ENCODE data around the gene ARHGEF37.
"Not testable (repeated sequence)": the region's sequence is repeated elsewhere in the genome, so short reads cannot be mapped to it uniquely, and the experiment has no call there.

ARHGEF37 gene

DNA sequence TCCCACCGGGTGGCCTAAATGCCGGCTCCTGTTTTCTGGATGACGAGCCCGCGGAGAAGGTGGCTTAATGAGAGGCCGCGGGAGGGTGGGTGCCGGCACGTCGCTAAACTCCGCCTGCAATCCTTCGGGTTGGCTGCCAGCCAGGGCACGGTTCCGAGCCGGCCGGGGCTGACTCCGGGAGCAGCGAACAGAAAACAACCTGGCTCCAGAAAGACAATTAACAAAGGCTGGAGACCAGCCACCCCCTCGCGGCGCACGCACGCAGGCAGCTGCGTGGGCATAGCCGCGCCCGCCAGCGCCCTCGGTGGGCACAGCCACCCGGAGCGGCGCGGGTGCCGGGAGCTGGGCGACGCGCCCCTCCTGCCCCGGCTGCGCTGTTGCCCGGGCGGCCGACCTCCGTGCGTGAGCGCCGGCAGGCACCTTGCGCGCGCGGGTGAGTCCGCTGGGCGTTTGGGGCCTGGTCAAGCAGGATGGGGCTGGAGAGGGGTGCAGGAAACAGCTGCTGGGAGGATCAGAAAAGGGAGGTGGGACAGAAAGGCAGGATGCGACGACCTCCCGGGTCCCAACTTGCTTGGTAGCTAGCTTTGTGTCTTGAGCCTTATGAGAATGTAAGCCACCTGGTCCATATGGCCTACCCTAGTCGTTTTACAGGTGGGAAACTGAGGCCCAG lies at the start of gene ARHGEF37:
Gene ARHGEF37 (plus strand): TSS at position 307 of the 670 bp plus-strand sequence. CDS start 16,272 bp downstream, outside the sequence.
- DNase-seq = peak; percentile 49

DNA sequence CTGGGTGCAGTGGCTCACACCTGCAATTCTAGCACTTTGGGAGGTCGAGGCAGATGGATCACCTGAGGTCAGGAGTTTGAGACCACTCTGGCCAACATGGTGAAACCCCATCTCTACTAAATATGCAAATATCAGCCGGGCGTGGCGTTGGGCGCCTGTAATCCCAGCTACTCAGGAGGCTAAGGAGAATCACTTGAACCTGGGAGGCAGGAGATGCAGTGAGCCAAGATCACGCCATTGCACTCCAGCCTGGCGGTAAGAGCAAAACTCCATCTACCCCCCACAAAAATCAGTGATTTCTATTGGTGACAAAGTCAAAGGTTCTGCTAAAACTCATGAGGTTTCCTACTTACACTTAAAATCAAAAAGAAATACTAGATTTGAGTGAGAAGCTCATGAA lies 48.9 kb upstream of the ARHGEF37 start:
- no peak for DNase-seq

DNA sequence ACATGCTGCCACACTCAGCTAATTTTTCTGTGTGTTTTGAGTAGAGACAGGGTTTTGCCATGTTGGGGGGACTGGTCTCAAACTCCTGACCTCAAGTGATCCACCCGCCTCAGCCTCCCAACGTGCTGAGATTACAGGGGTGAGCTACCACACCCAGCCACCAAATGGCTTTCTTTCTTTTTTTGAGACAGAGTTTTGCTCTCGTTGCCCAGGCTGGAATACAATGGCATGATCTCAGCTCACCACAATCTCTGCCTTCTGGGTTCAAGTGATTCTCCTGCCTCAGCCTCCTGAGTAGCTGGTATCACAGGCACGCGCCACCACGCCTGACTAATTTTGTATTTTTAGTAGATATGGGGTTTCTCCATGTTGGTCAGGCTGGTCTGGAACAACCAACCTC lies 45.5 kb upstream of the ARHGEF37 start:
- not testable (repeated sequence) for DNase-seq

DNA sequence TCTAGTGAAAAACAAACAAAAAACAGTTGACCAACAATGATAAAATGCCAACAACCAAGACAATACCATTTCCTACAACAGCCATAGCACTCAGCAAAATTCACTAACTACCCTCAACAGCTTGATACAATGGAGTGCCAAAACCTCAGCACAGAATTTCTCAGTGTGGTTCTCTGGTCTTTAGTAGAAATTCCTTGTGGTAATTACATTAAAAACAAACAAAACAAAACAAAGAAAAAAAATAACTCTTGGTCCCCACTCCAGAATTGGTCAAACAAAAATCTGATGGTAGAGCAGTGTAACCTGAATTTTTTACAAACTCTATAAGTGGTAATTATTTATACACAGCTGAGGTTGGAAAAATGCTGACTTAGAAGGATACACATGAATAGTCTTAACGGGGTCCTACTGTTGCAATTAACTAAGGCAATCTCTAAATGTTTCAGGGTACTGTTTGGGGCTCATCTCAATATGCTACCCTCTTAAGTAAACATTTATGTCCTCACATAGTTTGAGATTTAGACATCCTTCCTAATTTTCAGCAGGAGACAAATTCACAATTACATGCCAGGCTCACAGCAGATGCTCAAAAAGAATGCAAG lies 43.8 kb upstream of the ARHGEF37 start:
- no peak for DNase-seq

DNA sequence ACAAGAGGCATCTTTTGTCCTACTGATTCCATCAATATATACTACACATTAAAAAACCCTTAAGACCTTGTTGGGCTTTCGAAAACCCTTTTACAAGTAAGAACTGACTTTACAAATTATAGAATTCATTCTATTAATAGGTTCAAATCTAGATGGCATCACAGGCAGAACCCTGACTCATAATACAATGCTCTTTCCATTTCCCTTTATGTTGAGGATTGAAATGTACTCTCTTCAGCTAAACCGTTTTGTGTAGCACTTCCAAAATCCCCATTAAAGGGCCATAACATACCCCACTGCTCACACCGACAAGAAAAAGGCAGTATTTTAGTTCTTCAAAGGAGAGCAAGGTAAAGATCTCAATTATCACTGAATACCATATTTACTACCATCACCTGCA lies 41.2 kb upstream of the ARHGEF37 start:
- DNase-seq = no peak

GRCh38 chr5:149541893-149542292 lies 39.4 kb upstream of the ARHGEF37 start:
- no peak for DNase-seq

- no peak for DNase-seq
Observed at GRCh38 chr5:149543361-149544027, 37.8 kb upstream of the ARHGEF37 start.

- no peak for DNase-seq
Observed at GRCh38 chr5:149544028-149544420, 37.3 kb upstream of the ARHGEF37 start.

DNA sequence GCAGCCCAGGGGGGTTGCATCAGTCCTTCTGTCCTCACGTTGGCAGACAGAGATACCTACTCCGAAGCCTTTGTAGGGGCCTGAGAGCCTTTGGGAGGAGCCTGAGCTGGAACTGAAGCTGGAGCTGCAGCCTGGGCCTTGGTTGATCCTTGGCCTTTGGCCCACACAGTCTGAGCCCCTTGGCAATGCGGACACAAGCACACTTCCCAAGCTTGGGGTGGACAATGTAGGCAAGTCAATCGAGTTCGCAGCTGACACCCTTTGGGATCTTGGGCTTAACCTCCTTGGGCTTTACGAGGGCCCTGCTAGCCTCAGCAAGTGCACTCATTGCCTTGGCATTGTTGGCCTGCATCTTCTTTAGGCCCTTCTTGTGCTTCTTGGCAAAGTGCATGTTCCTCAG lies 36.0 kb upstream of the ARHGEF37 start:
- no peak for DNase-seq

GRCh38 chr5:149546974-149547373 lies 34.3 kb upstream of the ARHGEF37 start:
- peak; percentile 16 for DNase-seq

DNA sequence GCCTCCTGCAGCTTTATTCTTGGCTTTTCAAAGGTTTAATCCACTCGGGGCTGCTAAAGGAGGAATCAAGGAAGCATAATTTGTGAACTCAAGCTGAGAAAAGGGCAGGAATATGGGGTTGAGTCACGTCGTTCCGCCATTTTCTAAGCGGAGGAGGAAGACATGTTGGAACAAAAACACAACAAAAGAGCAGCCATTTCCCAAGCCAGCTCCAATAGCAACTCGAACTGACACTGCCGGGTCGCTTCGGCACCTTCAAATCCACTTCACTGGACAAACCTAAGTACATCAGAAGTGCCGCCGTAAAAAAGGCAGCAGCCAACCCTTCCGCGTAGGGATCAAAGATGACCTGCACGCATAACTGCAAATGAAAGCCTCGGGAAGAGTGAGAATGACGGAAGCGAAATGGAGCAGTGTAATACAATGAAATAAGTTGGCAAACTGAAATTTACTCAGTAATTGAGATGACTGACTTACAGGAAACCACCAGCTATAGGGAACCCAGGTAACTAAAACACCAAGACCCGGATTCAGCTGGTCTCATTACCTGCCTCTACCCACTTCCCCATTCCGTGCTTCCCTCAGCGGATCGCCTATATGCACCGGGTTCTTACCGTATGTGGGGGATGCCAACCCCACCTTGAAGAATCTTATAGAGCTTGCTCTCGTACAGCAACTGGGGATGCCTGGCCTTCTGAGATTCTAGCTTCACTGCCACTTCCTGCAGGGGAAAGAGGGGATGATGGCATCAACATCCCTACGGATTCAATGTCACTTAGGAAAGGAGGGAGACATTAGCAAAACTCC lies 31.6 kb upstream of the ARHGEF37 start:
- DNase-seq = peak; percentile 20

- DNase-seq = no peak
Observed at GRCh38 chr5:149550268-149550583, 31.1 kb upstream of the ARHGEF37 start.

DNA sequence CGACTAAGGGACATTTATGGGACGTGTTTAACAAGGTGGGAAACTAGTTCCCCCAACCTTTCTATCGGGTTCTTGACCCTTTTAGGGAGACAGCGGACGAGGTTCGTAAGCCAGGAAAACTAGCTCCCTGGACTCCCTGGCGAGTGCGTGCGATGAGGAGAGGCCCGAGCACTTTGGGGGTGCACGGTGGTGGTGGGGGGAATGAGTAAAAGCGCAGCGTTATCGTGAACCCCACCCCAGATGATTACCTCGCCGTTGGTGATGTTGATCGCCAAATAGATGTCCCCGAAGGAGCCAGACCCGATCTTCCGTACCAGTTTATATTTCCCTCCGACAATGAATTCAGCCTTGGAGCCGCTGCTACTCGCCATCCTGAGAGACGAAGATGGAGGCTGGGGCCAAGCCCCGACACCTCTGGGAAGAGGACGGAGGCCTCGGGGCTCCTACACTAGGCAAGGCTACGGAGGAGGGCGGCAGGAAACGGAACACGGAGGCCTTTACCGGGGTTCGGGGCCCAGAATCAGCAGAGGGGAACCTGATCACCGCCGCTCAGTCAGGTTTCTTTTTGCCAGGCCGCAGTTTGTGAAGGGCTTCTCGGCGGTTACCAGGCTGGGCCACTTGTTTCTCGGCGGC lies 30.6 kb upstream of the ARHGEF37 start:
- DNase-seq = no peak

GRCh38 chr5:149551227-149552037 lies 29.9 kb upstream of the ARHGEF37 start, which contains the start of gene CSNK1A1:
Gene CSNK1A1 (minus strand): TSS chr5:149551439. CDS start chr5:149550964, 475 bp downstream.
- DNase-seq = peak; percentile 92

DNA sequence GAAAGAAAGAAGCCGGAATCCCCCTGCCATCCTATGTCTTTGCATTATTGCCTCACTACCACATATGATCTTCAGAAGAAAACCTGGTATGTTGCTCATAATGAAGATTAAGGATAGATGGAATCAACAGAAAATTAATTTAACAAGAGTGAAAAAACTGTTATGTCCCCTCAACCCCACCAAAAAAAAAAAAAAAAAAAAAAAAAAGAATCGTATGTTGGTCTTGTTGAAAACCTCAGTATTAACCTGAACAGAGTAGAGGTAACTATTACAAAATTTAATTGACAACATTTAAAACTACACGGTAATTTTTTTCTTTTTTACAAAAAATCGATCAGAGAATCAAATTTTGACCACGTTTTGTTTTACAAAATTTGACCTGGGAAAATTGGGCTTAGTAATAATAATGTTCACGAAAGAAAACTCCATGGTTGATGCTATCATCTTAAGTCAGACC lies 29.2 kb upstream of the ARHGEF37 start:
- DNase-seq = no peak

DNA sequence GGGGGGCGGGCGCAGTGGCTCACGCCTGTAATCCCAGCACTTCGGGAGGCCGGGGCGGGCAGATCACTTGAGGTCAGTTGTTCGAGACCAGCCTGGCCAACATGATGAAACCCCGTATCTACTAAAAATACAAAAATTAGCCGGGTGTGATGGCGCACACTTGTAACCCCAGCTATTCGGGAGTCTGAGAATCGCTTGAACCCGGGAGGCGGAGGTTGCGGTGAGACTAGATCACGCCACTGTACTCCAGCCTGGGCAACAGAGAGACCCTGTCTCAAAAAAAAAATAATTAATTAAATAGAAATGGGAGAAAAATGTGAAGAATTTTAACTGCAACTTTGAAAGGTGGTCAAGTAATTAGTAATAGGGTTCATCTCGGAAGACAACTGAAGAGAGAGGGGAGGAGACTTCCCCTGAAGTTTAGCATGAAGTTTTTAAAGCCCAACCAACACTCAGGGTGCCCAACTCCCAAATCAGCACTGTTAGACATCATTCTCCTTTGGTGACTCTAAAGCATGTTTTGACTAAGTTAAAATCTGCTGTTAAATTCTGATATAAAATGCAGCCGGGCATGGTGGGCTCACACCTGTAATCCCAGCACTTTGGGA lies 28.6 kb upstream of the ARHGEF37 start:
- DNase-seq = no peak

DNA sequence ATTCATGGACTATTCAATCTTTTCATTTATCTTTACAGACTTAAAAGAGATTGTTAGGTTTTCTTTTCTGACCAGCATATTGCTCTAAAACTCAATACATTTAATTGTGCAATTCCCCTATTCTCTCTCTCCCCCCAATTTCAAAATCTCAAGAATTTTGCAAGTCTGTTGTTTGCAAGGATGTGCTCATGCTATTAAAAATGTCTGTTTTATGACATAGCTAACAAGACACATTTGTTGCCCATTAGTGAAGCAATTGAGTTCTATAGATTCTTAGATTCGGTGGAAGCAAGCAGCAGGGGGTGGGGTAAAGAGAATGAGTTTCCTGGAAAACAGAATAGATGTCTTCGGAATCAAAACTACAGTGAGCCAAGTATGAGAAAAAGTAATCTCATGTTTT lies 21.6 kb upstream of the ARHGEF37 start:
- DNase-seq = no peak

- no peak for DNase-seq
Observed at GRCh38 chr5:149561848-149562247, 19.4 kb upstream of the ARHGEF37 start.

DNA sequence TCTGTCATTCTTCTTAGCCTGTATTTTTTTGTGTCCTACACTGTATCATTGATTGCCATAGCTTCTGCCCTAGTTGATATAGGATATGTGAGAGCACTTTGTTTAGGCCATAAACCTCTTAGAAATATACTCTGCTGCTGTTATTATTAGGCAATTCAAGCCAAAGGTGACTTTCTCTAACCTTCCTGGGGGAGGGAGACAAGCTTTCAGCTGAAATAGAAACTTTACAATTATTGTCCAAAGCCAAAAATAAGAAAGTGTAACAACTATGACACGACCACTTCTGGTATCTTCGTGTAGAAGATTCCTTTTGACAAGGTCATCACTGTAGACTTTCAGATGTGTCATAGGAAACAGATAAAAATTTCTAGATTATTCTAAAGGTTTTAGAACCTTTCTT lies 17.8 kb upstream of the ARHGEF37 start:
- DNase-seq = no peak

DNA sequence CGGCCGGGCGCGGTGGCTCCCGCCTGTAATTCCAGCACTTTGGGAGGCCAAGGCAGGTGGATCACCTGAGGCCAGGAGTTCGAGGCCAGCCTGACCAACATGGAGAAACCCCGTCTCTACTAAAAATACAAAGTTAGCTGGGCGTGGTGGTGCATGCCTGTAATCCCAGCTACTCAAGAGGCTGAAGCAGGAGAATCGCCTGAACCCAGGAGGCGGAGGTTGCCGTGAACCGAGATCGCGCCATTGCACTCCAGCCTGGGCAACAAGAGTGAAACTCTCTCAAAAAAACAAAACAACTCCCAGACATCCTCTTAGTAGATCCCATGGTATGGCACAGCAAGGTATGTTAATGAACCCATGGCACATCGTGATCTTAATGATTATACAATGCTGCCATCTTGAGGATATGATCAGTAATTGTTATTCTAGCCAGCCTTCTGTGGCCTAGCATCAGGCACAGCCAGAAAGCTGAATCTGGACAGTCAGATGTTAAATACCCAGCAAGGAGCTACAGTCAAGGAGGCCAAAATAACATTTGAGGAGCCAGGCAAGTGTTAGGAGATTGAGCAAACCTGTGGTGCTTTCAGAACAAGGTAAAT lies 16.7 kb upstream of the ARHGEF37 start:
- peak; percentile 59 for DNase-seq

DNA sequence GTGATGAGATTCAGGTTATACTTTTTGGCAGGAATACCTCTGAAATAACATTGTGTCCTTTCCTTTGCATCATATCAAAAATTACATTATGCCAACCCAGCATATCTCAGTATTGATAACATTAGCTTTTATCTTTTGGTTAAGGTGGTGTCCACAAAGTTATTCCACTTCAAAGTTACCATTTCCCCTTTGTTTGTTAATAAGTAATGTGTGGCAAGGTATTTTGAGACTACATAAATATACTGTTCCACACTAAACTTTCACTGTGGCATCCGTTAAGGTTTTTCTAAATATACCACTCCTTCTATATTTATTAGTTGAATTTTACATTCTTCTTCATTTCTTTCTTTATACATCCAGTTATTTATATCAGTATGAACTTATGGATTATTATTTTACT lies 14.1 kb upstream of the ARHGEF37 start:
- DNase-seq = no peak

All from NCI-H748 treated with DMSO at 0.1 percent for 48 hours (cell line).